Esophagus squamous epithelium (tissue), 5 donors: ENCODE data around the gene RFNG. TPM values are rescaled to one million over a fixed set of nuclear protein-coding genes. Genes with fewer than 3 reads are reported as not detected.

Experiments used
- DNase-seq: peaks from one replicate; lab custom pipeline; 2025; lab: John Stamatoyannopoulos, UW
- H3K27ac ChIP-seq, 4 donors: fragments of 200-600 bp; sonication (generic); one replicate each; pipeline ENCODE4 v1.5.1; 2016 to 2019; ENCODE audit warnings: mild to moderate bottlenecking in 1 of 4
- H3K27me3 ChIP-seq, 4 donors: fragments of 200-600 bp; sonication (generic); 1 replicate in 3 of 4; 2 replicates in 1 of 4; pipeline versions ENCODE4 v1.5.1 to v1.6.0; 2017 to 2021; ENCODE audit warnings: antibody characterized with exemption in 1 of 4
- H3K36me3 ChIP-seq, 3 donors: fragments of 200-600 bp; sonication (generic); one replicate each; pipeline ENCODE4 v1.5.1; 2016 to 2019
- H3K4me1 ChIP-seq, 3 donors: fragments of 200-600 bp; sonication (generic); one replicate each; pipeline ENCODE4 v1.5.1; 2017 to 2019
- H3K4me3 ChIP-seq, 4 donors: fragments of 200-600 bp; sonication (generic); 1 replicate in 3 of 4; 2 replicates in 1 of 4; pipeline ENCODE4 v1.5.1; 2016 to 2019; ENCODE audit warnings: mild to moderate bottlenecking in 2 of 4, moderate library complexity in 1 of 4
- H3K9me3 ChIP-seq, 3 donors: fragments of 200-600 bp; sonication (generic); one replicate each; pipeline ENCODE4 v1.5.1; 2016 to 2019
- CTCF ChIP-seq, 6 experiments: fragments of 450-650 bp in 4 of 6; fragments of 200-600 bp in 2 of 6; sonication (generic) in 2 of 6; IDR thresholded peaks; one replicate each; pipeline ENCODE4 v1.5.1; 2016 to 2019; ENCODE audit warnings: antibody characterized with exemption in 6 of 6, mild to moderate bottlenecking in 4 of 6, moderate library complexity in 4 of 6
- POLR2A ChIP-seq, 4 donors: fragments of 450-650 bp; IDR thresholded peaks; one replicate each; pipeline ENCODE4 v1.6.1; 2017; ENCODE audit warnings: antibody characterized with exemption in 4 of 4, mild to moderate bottlenecking in 4 of 4, moderate library complexity in 3 of 4
- WGBS, 2 donors: methylation state at CpG; one replicate each; pipeline ENCODE4 v1.1.5; 2018; 5-methylcytosine and 5-hydroxymethylcytosine counted together
- intact Hi-C: fragments of 100-400 bp; cut with DNase I; formaldehyde crosslinking; loops from one replicate; pipeline ENCODE4 v1.15.0; 2022
- total RNA-seq, 4 donors: library from RNA; depleted of rRNA; stranded (reverse); fragments of >200 nt; gene quantifications; one replicate each; pipeline ENCODE4 v1.1.0, GENCODE V29; 2016
- donor health status: DM: yes; HTN: yes; CAD: no.

The RFNG gene
- total RNA-seq, 4 donors from 2014 or later, result 24.9 to 38.1 (median 31.2) TPM

- Histone ChIP-seq H3K9me3 (no peaks in the 10 kb centered on the region), H3K4me1 (no peaks in the 10 kb centered on the region), H3K4me3 (no peak overlapping the region), H3K36me3 (peaks cover 97 to 100% (median 99%) of the 10 kb centered on the region in 3 donors), H3K27ac (no peak overlapping the region), H3K27me3 (no peaks in the 10 kb centered on the region)
- no peak for DNase-seq
- TF ChIP-seq POLR2A (IDR thresholded peaks at IDR 0.05) (no peak), CTCF (IDR thresholded peaks at IDR 0.05) (no peak)
- intact Hi-C loops, result no loop called here
- WGBS, 2 donors, result 97% methylated on average over 7 of the region's 47 CpGs; no CpG with 5 or more reads in 1 of the 2 donors
Observed at GRCh38 chr17:82088838-82089722, 37.5 kb upstream of the RFNG start.

DNA sequence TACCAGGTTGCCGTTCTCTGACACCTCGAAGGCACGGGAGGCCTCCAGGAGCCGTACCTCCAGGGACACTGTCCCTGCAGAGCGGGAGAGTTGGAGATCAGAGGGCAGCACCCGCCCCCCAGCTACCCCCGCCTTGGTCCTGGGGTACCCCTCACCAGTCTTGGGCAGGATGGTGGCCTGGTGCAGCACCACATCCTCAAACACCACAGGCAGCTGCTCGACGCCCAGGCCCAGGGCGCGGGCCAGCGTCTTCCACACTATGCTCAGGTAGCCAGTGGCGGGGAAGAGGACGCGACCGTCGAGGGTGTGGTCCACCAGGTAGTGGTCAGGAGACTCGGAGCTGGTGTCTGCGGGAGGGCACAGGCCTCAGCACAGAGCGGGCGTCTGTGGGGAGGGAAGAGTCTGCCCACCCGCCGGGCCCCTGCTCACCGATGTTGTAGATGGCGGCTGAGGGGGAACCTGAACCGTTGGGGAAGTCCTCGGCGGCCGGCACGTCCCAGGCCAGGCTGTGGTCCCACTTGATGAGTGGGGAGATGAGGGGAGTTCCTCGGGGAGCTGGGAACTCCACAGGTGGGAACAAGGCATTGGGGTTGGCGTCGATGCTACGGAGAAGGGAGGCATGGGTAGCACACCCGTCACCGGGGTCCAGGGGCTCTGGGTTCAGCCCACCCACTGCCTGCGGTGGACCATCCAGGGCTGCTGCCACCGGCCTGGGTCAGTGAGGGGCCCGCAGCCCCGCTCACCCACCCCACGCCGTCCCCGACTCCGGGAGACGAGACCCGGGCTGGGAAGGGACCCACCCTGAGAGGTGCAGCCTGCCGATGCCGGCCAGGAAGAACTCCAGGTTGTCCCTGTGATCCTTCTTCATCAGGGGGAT lies 36.6 kb upstream of the RFNG start:
- intact Hi-C loops, result no loop called here
- no peak for TF ChIP-seq CTCF (IDR thresholded peaks at IDR 0.05)
- no peak for TF ChIP-seq POLR2A (IDR thresholded peaks at IDR 0.05)
- WGBS, 2 donors, result 90 to 92% methylated on average over 2 to 7 of the region's 48 CpGs
- H3K9me3 ChIP-seq, result no peaks in the 10 kb centered on the region
- peaks cover 96 to 100% (median 99%) of the 10 kb centered on the region in 3 donors for H3K36me3 ChIP-seq
- no peak for DNase-seq
- H3K4me1 ChIP-seq, result no peaks in the 10 kb centered on the region
- no peaks in the 10 kb centered on the region for H3K27me3 ChIP-seq
- no peak overlapping the region for H3K4me3 ChIP-seq
- H3K27ac ChIP-seq, result no peak overlapping the region

GRCh38 chr17:82086941-82087906 lies 35.6 kb upstream of the RFNG start:
- Histone ChIP-seq H3K27me3 (no peaks in the 10 kb centered on the region), H3K4me1 (no peaks in the 10 kb centered on the region), H3K27ac (no peak overlapping the region), H3K9me3 (no peaks in the 10 kb centered on the region), H3K36me3 (peaks cover 96 to 100% (median 100%) of the 10 kb centered on the region in 3 donors), H3K4me3 (no peak overlapping the region)
- intact Hi-C loops, result no loop called here
- TF ChIP-seq CTCF (IDR thresholded peaks at IDR 0.05) (no peak), POLR2A (IDR thresholded peaks at IDR 0.05) (no peak)
- WGBS, 2 donors, result 89 to 95% methylated on average over 4 to 8 of the region's 39 CpGs
- DNase-seq, result no peak

GRCh38 chr17:82085931-82086764 lies 34.5 kb upstream of the RFNG start:
- intact Hi-C loops, result no loop called here
- no peaks in the 10 kb centered on the region for H3K9me3 ChIP-seq
- H3K27me3 ChIP-seq, result no peaks in the 10 kb centered on the region
- H3K4me3 ChIP-seq, result no peak overlapping the region
- peaks cover 90 to 100% (median 95%) of the 10 kb centered on the region in 3 donors for H3K36me3 ChIP-seq
- H3K27ac ChIP-seq, result no peak overlapping the region
- 100% methylated on average over 2 to 4 of the region's 25 CpGs for WGBS, 2 donors
- TF ChIP-seq POLR2A (IDR thresholded peaks at IDR 0.05) (no peak), CTCF (IDR thresholded peaks at IDR 0.05) (no peak)
- no peaks in the 10 kb centered on the region for H3K4me1 ChIP-seq
- DNase-seq, result no peak
